Measurements from ENCODE around the gene ITIH4. TPM values are rescaled to one million over a fixed set of nuclear protein-coding genes. Genes with fewer than 3 reads are reported as not detected.
A peak's percentile ranks its signal among the peaks of the same experiment; 100 is the strongest.

ITIH4 gene
- total RNA-seq, 1 donor from 2014 or later, result 5.9 TPM

- no peaks in the 10 kb centered on the region for H3K27me3 ChIP-seq
Observed at GRCh38 chr3:52782412-52783210, 47.9 kb downstream of the ITIH4 start.

GRCh38 chr3:52781741-52782140 lies 48.7 kb downstream of the ITIH4 start:
- Histone ChIP-seq H3K4me3 (no peak overlapping the region), H3K27ac (no peak overlapping the region), H3K9me3 (no peaks in the 10 kb centered on the region), H3K27me3 (no peaks in the 10 kb centered on the region), H3K36me3 (no peaks in the 10 kb centered on the region), H3K4me1 (no peaks in the 10 kb centered on the region)
- no peak for DNase-seq (ENCODE audit: extremely low spot score in 2 of 2)
- intact Hi-C loops (cut with DNase I), result no loop called here
- TF ChIP-seq, protein P1, sequence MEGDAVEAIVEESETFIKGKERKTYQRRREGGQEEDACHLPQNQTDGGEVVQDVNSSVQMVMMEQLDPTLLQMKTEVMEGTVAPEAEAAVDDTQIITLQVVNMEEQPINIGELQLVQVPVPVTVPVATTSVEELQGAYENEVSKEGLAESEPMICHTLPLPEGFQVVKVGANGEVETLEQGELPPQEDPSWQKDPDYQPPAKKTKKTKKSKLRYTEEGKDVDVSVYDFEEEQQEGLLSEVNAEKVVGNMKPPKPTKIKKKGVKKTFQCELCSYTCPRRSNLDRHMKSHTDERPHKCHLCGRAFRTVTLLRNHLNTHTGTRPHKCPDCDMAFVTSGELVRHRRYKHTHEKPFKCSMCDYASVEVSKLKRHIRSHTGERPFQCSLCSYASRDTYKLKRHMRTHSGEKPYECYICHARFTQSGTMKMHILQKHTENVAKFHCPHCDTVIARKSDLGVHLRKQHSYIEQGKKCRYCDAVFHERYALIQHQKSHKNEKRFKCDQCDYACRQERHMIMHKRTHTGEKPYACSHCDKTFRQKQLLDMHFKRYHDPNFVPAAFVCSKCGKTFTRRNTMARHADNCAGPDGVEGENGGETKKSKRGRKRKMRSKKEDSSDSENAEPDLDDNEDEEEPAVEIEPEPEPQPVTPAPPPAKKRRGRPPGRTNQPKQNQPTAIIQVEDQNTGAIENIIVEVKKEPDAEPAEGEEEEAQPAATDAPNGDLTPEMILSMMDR (IDR thresholded peaks at IDR 0.05), result no peak
- TF ChIP-seq POLR2AphosphoS5 (IDR thresholded peaks at IDR 0.05; ENCODE audit: insufficient read depth in 1 of 2, low read depth in 1 of 2) (no peak), POLR2A (IDR thresholded peaks at IDR 0.05) (no peak)

More at GRCh38 chr3:52782412-52783210, 47.9 kb downstream of the ITIH4 start:
- intact Hi-C loops (cut with DNase I), result no loop called here
- Histone ChIP-seq H3K27ac (no peak overlapping the region), H3K4me1 (peaks cover 5% of the 10 kb centered on the region), H3K36me3 (no peaks in the 10 kb centered on the region), H3K4me3 (no peak overlapping the region), H3K9me3 (no peaks in the 10 kb centered on the region)
- TF ChIP-seq, protein P1 (IDR thresholded peaks at IDR 0.05), result no peak
- DNase-seq (ENCODE audit: extremely low spot score in 2 of 2), result no peak

GRCh38 chr3:52779837-52780585 lies 50.5 kb downstream of the ITIH4 start:
- no peak overlapping the region for H3K4me3 ChIP-seq
- no peak overlapping the region for H3K27ac ChIP-seq
- intact Hi-C loops (cut with DNase I), result no loop called here
- no peaks in the 10 kb centered on the region for H3K4me1 ChIP-seq
- H3K27me3 ChIP-seq, result no peaks in the 10 kb centered on the region
- H3K36me3 ChIP-seq, result no peaks in the 10 kb centered on the region
- peak in 1 of 2 donors; percentile 79 for DNase-seq (ENCODE audit: extremely low spot score in 2 of 2)
- TF ChIP-seq POLR2AphosphoS5 (IDR thresholded peaks at IDR 0.05; ENCODE audit: insufficient read depth in 1 of 2, low read depth in 1 of 2) (no peak), POLR2A (IDR thresholded peaks at IDR 0.05) (no peak)
- TF ChIP-seq, protein P1 (IDR thresholded peaks at IDR 0.05), result no peak
- no peaks in the 10 kb centered on the region for H3K9me3 ChIP-seq

- Histone ChIP-seq H3K36me3 (no peaks in the 10 kb centered on the region), H3K4me3 (no peak overlapping the region), H3K27ac (no peak overlapping the region), H3K9me3 (no peaks in the 10 kb centered on the region), H3K27me3 (no peaks in the 10 kb centered on the region), H3K4me1 (no peaks in the 10 kb centered on the region)
- DNase-seq (ENCODE audit: extremely low spot score in 2 of 2), result peak in 1 of 2 donors; percentile 71
- intact Hi-C loops (cut with DNase I), result no loop called here
- TF ChIP-seq, protein P1 (IDR thresholded peaks at IDR 0.05), result no peak
- TF ChIP-seq POLR2A (IDR thresholded peaks at IDR 0.05) (no peak), POLR2AphosphoS5 (IDR thresholded peaks at IDR 0.05; ENCODE audit: insufficient read depth in 1 of 2, low read depth in 1 of 2) (no peak)
Observed at GRCh38 chr3:52779011-52779836, 51.2 kb downstream of the ITIH4 start.
